Stimulated activated CD4-positive, alpha-beta T cell treated with anti-CD3 and anti-CD28 coated beads, Interleukin-4, amount 100 ng/mL, for 4 hours (primary cell): ENCODE results near the gene RAB3GAP1.
"Not testable (repeated sequence)": the region's sequence is repeated elsewhere in the genome, so short reads cannot be mapped to it uniquely, and the experiment has no call there.

Experiments used
- DNase-seq, 2 experiments: peaks; one replicate each; pipeline ENCODE4 v3.0.0-alpha.2; 2020

The RAB3GAP1 gene

DNA sequence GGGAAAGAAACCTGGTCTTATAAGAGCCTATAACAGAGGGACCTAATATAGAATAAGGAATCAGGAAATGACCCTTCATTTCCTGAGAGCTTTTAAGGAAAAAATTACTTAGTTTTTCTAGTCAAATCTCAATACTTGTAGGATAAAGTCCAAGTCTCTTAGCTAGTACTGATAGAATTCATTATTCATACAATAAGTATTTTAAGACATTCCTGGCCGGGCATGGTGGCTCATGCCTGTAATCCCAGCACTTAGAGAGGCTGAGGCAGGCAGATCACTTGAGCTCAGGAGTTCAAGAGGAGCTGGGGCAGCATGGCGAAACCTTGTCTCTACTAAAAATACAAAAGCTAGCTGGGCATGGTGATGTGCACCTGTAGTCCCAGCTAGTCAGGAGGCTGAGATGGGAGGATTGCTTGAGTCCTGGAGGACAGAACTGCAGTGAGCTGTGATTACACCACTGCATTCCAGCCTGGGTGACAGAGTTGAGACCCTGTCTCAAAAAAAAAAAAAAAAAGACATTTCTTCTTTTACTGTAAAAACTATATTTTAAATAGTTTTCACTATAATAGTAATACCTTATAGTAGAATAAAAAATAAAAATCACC, 3.2 kb downstream of the RAB3GAP1 start:
- DNase-seq = no peak

DNA sequence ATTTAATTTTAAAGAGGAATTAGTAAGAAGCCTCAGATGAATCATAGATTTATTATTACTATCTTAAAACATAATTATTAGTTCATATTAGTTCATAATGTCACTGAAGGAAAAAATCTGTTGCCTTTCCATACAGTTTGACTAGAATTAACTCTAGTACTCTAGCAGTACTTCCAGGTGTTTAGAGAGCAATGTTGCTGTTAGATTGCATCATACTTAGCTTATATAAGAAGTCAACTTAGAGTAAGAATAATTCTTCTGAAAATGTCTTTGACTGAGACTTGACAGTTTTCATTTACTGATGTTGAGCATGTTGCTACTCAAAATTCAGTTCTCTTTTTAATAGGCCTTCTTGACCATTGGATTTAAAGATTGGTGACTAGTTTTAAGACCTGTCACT, 4.7 kb downstream of the RAB3GAP1 start:
- DNase-seq = no peak

DNA sequence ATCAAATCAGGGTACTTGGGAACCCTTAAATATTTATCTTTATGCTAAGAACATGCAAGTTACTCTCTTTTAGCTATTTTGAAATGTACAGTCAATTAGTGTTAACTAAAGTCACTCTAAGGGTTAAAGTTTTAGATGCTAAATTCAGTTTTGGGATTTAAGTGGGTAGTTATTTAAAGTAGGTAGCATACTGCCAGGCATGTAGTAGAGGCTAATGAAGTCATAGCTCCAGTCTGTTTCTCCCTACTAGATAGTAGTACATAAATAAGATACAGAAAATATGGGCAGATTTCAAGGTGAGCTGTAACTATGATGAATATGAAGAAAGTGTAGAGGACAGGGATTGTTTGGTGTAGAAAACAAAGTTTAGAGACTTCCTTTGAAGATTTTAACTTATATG, 7.5 kb downstream of the RAB3GAP1 start:
- no peak for DNase-seq

- no peak for DNase-seq
Measured at GRCh38 chr2:135063210-135063609, 11.1 kb downstream of the RAB3GAP1 start.

DNA sequence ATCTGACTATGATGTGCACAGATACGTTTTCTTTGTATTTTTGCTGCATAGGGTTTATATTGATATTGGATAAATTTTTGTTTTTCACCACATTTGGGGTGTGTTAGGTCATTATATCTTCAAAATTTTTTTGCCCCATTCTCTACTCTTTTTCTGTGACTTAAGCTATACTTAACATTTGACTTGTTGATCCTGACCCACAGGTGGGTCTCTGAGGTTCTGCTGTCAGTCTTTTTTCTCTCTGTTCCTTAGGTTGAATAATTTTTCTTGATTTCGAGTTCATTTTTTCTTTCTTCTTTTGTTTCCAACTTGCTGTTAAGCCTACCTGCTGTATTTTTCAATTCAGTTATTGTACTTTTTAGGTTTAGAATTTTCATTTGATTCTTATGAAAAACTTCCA, 12.1 kb downstream of the RAB3GAP1 start:
- no peak for DNase-seq

GRCh38 chr2:135066710-135067109, 14.6 kb downstream of the RAB3GAP1 start:
- no peak for DNase-seq

DNA sequence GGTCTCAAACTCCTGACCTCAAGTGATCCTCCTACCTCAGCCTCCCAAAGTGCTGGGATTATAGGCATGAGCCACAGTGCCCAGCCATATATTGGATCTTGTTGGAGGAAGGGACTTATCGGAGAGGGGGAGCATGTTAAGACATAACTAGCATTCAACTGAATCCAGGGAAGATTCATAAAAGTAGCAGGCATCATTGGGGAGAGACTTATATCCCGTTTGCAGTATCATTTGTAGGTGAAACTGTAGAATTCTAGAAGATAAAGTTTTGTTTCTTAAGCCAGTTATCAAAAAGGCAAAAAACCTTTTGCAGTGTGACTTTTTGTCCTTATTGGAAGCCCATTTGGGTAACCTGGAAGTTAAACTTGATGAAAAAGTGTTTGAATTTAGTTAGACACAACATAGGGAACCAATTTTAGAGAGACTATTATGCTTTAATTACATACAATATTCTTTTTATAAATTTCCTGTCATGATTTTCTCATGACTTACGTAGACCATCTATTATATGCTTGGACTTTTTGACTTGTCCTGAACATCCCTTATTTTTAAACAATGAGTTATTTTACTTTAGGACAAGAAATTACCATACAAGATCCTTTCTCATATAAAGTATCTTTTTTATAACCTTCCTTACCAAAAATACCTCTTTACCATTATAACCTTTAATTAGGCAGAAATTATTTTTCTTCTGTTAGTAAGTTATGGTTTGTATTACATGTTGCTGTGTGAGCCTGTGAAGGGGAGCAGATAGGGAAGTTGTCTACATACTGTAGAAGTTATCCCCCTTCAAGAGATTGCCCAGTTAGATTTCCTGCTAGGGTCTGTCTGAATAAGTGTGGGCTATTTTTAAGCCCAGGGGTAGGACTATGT, 20.3 kb downstream of the RAB3GAP1 start:
- no peak for DNase-seq

- DNase-seq = no peak
Measured at GRCh38 chr2:135074216-135074615, 22.1 kb downstream of the RAB3GAP1 start.

GRCh38 chr2:135076556-135076955, 24.5 kb downstream of the RAB3GAP1 start:
- DNase-seq = no peak

- no peak for DNase-seq
Measured at GRCh38 chr2:135078417-135078816, 26.3 kb downstream of the RAB3GAP1 start.

- no peak for DNase-seq
Measured at GRCh38 chr2:135086222-135086621, 34.1 kb downstream of the RAB3GAP1 start.

GRCh38 chr2:135089597-135089996, 37.5 kb downstream of the RAB3GAP1 start:
- DNase-seq = not testable (repeated sequence)

- no peak for DNase-seq
Measured at GRCh38 chr2:135091681-135092080, 39.6 kb downstream of the RAB3GAP1 start.

DNA sequence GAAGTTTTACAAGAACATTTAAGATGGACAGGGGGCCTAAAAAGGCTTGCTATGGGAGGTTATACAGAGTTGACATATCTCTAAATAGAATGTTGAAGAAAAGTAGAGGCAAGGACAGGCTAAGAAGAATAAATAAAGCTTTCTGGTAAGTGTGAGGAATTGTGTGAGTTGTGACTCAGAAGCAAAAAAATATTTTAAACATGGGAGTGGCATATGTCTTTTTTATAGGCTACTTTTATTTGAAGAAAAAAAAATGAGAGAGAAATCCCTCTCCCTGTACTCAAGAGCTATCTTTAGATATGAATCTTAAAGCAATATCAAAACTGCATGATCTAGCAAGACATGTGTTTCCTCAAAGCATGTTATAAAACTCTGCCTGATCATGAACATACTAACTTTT, 41.1 kb downstream of the RAB3GAP1 start:
- DNase-seq = no peak

DNA sequence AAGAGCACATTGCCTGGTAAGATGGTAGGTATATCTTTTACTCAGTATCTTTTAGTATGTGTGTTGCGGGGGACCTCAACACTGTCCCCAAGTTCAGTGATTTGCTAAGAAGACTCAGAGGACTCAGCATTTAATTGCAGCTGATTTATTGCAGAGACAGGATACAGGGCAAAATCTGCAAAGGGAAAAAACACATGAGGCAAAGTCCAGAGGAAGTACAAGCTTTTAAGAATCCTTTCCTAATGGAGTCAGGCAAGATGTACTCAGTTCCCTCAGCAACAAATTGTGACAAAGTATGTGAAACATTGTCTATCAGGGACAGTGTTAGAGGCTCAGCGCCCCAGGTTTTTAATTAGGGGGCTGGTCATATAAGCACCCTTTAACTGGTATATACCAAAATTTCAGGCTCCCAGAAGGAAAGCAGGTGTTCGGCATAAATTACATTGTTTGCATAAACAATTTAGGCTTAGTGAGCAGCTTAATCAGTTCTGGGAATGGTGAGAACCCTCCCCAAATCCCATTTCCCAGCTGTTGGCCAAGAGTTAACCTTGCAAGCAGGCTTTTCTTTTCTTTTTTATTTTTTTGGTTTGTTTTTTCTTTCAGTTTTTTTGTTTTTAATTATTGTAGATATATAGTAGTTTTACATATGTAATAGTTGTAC, 41.7 kb downstream of the RAB3GAP1 start:
- no peak for DNase-seq

GRCh38 chr2:135094508-135094907, 42.4 kb downstream of the RAB3GAP1 start:
- no peak for DNase-seq

- DNase-seq = no peak
Measured at GRCh38 chr2:135095591-135095990, 43.5 kb downstream of the RAB3GAP1 start.

DNA sequence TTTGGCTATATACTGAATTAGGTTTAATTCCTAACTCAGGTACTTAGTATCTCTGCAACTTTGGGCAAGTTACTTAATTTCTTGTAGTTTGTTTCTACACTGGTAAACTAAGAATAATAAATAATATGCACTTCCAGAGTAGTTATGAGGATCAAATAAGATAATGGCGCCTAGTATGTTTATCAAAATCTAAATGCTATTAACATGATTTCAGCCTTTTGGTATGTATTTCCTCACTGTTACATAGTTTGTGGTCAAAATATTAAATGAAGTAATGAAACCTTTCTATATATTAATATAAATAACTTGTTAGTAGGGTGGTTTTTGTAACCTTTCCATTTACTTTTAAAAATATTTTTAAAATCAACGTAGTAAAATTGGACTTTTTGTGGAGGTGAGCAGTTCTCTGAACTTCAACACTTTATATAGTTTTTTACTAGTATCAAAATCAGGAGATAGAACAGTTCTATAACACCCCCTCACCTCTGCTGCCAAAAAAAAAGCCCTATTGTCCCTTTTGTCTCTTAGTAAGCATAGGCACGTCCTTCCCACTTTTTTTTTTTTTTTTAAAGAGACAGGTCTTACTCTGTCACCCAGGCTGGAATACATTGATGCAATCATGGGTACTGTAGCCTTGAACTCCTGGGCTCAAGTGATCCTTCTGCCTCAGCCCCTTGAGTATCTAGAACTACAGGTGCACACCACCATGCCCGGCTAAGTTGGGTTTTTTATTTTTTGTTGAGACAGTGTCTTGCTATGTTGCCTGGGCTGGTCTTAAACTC, 44.8 kb downstream of the RAB3GAP1 start:
- DNase-seq = no peak

GRCh38 chr2:135097532-135098231, 45.6 kb downstream of the RAB3GAP1 start:
- DNase-seq = no peak

- DNase-seq = no peak
Measured at GRCh38 chr2:135099802-135100483, 47.9 kb downstream of the RAB3GAP1 start.

- no peak for DNase-seq
Measured at GRCh38 chr2:135103843-135104242, 51.8 kb downstream of the RAB3GAP1 start.
